IMR-90 (cell line): ENCODE data around the gene DRD4. TPM values are rescaled to one million over a fixed set of nuclear protein-coding genes. Genes with fewer than 3 reads are reported as not detected.

ENCODE experiments used
- ATAC-seq: fragments of 200-7000 bp; cut with Tn5 transposase; 2 replicates; pipeline ENCODE4 v1.9.1; 2020; ENCODE audit warnings: low read depth, mild to moderate bottlenecking, moderate library complexity
- BruUV-seq: library from RNA; stranded (reverse); fragments of 400-500 nt; replicated peaks from 2 replicates; lab custom pipeline; 2021; lab: Mats Ljungman, UMichigan
- CTCF ChIA-PET: fragments of 300-600 bp; formaldehyde crosslinking; extraction: SDS; loops from one replicate; lab custom pipeline; 2021; ENCODE audit warnings: antibody characterized with exemption; lab: Yijun Ruan, JAX
- POLR2A ChIA-PET: fragments of 300-600 bp; sonication (Branson Sonifier 250); formaldehyde crosslinking; loops from one replicate; lab custom pipeline; 2022; ENCODE audit warnings: antibody characterized with exemption; ENCODE audit not compliant: unreplicated experiment; lab: Charles Lee
- DNase-seq: peaks from one replicate; pipeline ENCODE4 v3.0.0; 2013
- H2AFZ ChIP-seq: replicated peaks from 2 replicates; pipeline ENCODE3; 2013; ENCODE audit warnings: low read length, mild to moderate bottlenecking; ENCODE audit not compliant: poor library complexity
- H2AK5ac ChIP-seq: 2 replicates; pipeline ENCODE4 v1.6.1; 2013; ENCODE audit warnings: low read depth, low read length, inconsistent platforms
- H2AK9ac ChIP-seq: replicated peaks from 2 replicates; pipeline ENCODE3; 2013; ENCODE audit warnings: mild to moderate bottlenecking, low read depth, low read length, moderate library complexity; ENCODE audit not compliant: poor library complexity
- H2BK120ac ChIP-seq: 2 replicates; pipeline ENCODE4 v1.6.1; 2013; ENCODE audit warnings: low read depth, low read length, inconsistent platforms
- H2BK15ac ChIP-seq: 3 replicates; pipeline ENCODE4 v1.6.1; 2013; ENCODE audit warnings: low read depth, low read length, inconsistent platforms
- H2BK20ac ChIP-seq: 2 replicates; pipeline ENCODE4 v1.6.1; 2013; ENCODE audit warnings: low read depth, mild to moderate bottlenecking, inconsistent platforms, low read length, moderate library complexity
- H2BK5ac ChIP-seq: 2 replicates; pipeline ENCODE4 v1.6.1; 2013; ENCODE audit warnings: mild to moderate bottlenecking, low read depth, low read length, inconsistent platforms; ENCODE audit not compliant: poor library complexity, severe bottlenecking
- H3K14ac ChIP-seq: replicated peaks from 2 replicates; pipeline ENCODE4 v1.6.1; 2013; ENCODE audit warnings: low read depth, low read length, inconsistent platforms
- H3K18ac ChIP-seq: 2 replicates; pipeline ENCODE4 v1.6.1; 2013; ENCODE audit warnings: low read depth, low read length, control low read depth
- H3K23ac ChIP-seq: 2 replicates; pipeline ENCODE4 v1.6.1; 2013; ENCODE audit warnings: low read depth, low read length, inconsistent platforms
- H3K27ac ChIP-seq: 2 replicates; pipeline ENCODE4 v1.5.1; 2013; ENCODE audit warnings: mild to moderate bottlenecking, control low read depth, low read length; ENCODE audit not compliant: insufficient read depth
- H3K27me3 ChIP-seq: 2 replicates; pipeline ENCODE4 v1.6.1; 2013; ENCODE audit warnings: low read length; ENCODE audit not compliant: control insufficient read depth, insufficient read depth
- H3K36me3 ChIP-seq: 2 replicates; pipeline ENCODE4 v1.6.1; 2013; ENCODE audit warnings: low read length, mixed read lengths; ENCODE audit not compliant: control insufficient read depth, insufficient read depth
- H3K4ac ChIP-seq: 2 replicates; pipeline ENCODE4 v1.6.1; 2013; ENCODE audit warnings: low read depth, low read length, inconsistent platforms
- H3K4me1 ChIP-seq: 2 replicates; pipeline ENCODE4 v1.6.1; 2013; ENCODE audit warnings: low read length, mixed read lengths; ENCODE audit not compliant: control insufficient read depth, insufficient read depth
- H3K4me2 ChIP-seq: 2 replicates; pipeline ENCODE4 v1.6.1; 2013; ENCODE audit warnings: low read depth, mild to moderate bottlenecking, control low read depth, low read length, moderate library complexity
- H3K4me3 ChIP-seq: 2 replicates; pipeline ENCODE4 v1.5.1; 2013; ENCODE audit warnings: low read depth, mild to moderate bottlenecking, control low read depth, low read length, moderate library complexity; ENCODE audit not compliant: insufficient read depth
- H3K56ac ChIP-seq: 2 replicates; pipeline ENCODE4 v1.6.1; 2013; ENCODE audit warnings: low read length, inconsistent platforms; ENCODE audit not compliant: insufficient read depth; ENCODE audit errors: extremely low read depth
- H3K79me1 ChIP-seq, 2 experiments: 2 replicates each; pipeline ENCODE4 v1.6.1; 2013; ENCODE audit warnings: low read length in 2 of 2, inconsistent platforms in 1 of 2, low read depth in 1 of 2
- H3K9ac ChIP-seq: 2 replicates; pipeline ENCODE4 v1.6.1; 2013; ENCODE audit warnings: low read depth, low read length, control low read depth
- H3K9me1 ChIP-seq: 2 replicates; pipeline ENCODE4 v1.6.1; 2013; ENCODE audit warnings: low read length, inconsistent platforms; ENCODE audit not compliant: insufficient read depth
- H3K9me3 ChIP-seq: 2 replicates; pipeline ENCODE4 v1.6.1; 2013; ENCODE audit warnings: low read length; ENCODE audit not compliant: control insufficient read depth, insufficient read depth
- H4K20me1 ChIP-seq: 2 replicates; pipeline ENCODE4 v1.6.1; 2013; ENCODE audit warnings: low read length, inconsistent platforms; ENCODE audit not compliant: insufficient read depth
- H4K5ac ChIP-seq: 2 replicates; pipeline ENCODE4 v1.6.1; 2013; ENCODE audit warnings: mild to moderate bottlenecking, low read depth, low read length, control low read depth
- H4K8ac ChIP-seq, 2 experiments: 2 replicates each; pipeline ENCODE4 v1.6.1; 2013; ENCODE audit warnings: low read depth in 2 of 2, low read length in 2 of 2, control low read depth in 1 of 2, inconsistent platforms in 1 of 2
- H4K91ac ChIP-seq: 2 replicates; pipeline ENCODE4 v1.6.1; 2013; ENCODE audit warnings: low read depth, low read length, inconsistent platforms; ENCODE audit not compliant: insufficient read depth
- BHLHE40 ChIP-seq: fragments of 150-350 bp; IDR thresholded peaks from 2 replicates; pipeline ENCODE4 v1.6.1; 2016; ENCODE audit warnings: mild to moderate bottlenecking, low read depth, low read length
- CEBPB ChIP-seq: IDR thresholded peaks from 2 replicates; pipeline ENCODE4 v1.6.1; 2012; ENCODE audit warnings: low read depth, low read length, improper control_type of control experiment
- WGBS, 2 experiments: methylation state at CpG; one replicate each; pipeline versions ENCODE4 v1.1.5 to v1.1.7; 2013; ENCODE audit warnings: missing lambda C conversion rate in 2 of 2; ENCODE audit not compliant: insufficient read length in 1 of 2; ENCODE audit errors: extremely low coverage in 2 of 2; 5-methylcytosine and 5-hydroxymethylcytosine counted together
- dilution Hi-C: fragments of 300-500 bp; cut with HindIII; formaldehyde crosslinking; loops from one replicate; pipeline ENCODE4 v1.14.3; 2018; ENCODE audit warnings: low sequenced_read_pairs; ENCODE audit not compliant: unreplicated experiment
- in situ Hi-C: fragments of 300-500 bp; cut with MboI; formaldehyde crosslinking; loops from 3 replicates; pipeline ENCODE4 v1.14.3; 2019; ENCODE audit warnings: low sequenced_read_pairs, inconsistent platforms, mixed read lengths
- intact Hi-C: fragments of 100-400 bp; cut with micrococcal nuclease; formaldehyde crosslinking; loops from 2 replicates; pipeline ENCODE4 v1.10.0; 2022
- polyA plus RNA-seq, 3 experiments: library from polyadenylated mRNA; depleted of rRNA; stranded (reverse); fragments of >200 nt; gene quantifications; 2 replicates each; pipeline ENCODE4 v1.2.3, GENCODE V29; 2012; ENCODE audit warnings: low replicate concordance in 1 of 3
- total RNA-seq: library from RNA; depleted of rRNA; stranded (reverse); fragments of >200 nt; gene quantifications from 2 replicates; pipeline ENCODE4 v1.2.3, GENCODE V29; 2012

Gene DRD4
- total and polyA plus RNA-seq, 2 of the 4 experiments (the other 2 are of a cell fraction), result not detected

GRCh38 chr11:620935-621814 lies 15.9 kb upstream of the DRD4 start (continued):
- no peak for TF ChIP-seq BHLHE40

GRCh38 chr11:621838-622237 lies 15.2 kb upstream of the DRD4 start:
- no peak overlapping the region for H4K5ac ChIP-seq
- no peak overlapping the region for H2AK9ac ChIP-seq
- H3K36me3 ChIP-seq, result peaks cover 6% of the 10 kb centered on the region; the same call in 1 of the 2 replicates
- no peaks in the 10 kb centered on the region for H3K4me1 ChIP-seq
- no peak overlapping the region for H3K23ac ChIP-seq
- no peak overlapping the region for H2BK20ac ChIP-seq
- intact Hi-C loops, result no loop called here
- no peaks in the 10 kb centered on the region for H3K9me3 ChIP-seq
- no peak overlapping the region for H2BK5ac ChIP-seq
- no peaks in the 10 kb centered on the region; the same call in 1 of the 2 replicates for H4K20me1 ChIP-seq
- no peak overlapping the region for H3K18ac ChIP-seq
- TF ChIP-seq CEBPB, result no peak
- dilution Hi-C loops, result no loop called here
- H3K9ac ChIP-seq, result no peak overlapping the region
- H3K56ac ChIP-seq, result no peak overlapping the region
- H3K14ac ChIP-seq, result no peak overlapping the region
- DNase-seq (no peak), ATAC-seq (no peak)
- ChIA-PET CTCF (no interaction called here), POLR2A (no interaction called here)
- no peak overlapping the region for H3K4ac ChIP-seq
- no peak overlapping the region for H3K4me2 ChIP-seq
- no peak overlapping the region for H3K4me3 ChIP-seq
- no peak overlapping the region for H4K8ac ChIP-seq
- no peak overlapping the region for H2BK15ac ChIP-seq
- in situ Hi-C loops, result no loop called here
- no TSS peak for BruUV-seq
- peaks cover 2% of the 10 kb centered on the region; the same call in 1 of the 2 replicates for H3K27me3 ChIP-seq
- no peak overlapping the region for H4K91ac ChIP-seq
- H2BK120ac ChIP-seq, result no peak overlapping the region
- H2AK5ac ChIP-seq, result no peak overlapping the region
- H3K9me1 ChIP-seq, result 0 out of 2 replicates have a peak, but pooled peaks cover 3% of the 10 kb centered on the region
- H2AFZ ChIP-seq, result no peak overlapping the region
- no peak overlapping the region for H3K27ac ChIP-seq
- peaks cover 2 to 11% of the 10 kb centered on the region in 2 experiments; a peak in 1 of 4 replicates for H3K79me1 ChIP-seq
- 95% methylated on average over 13 of the region's 27 CpGs; no CpG with 5 or more reads in 1 of the 2 experiments for WGBS, 2 experiments
